Measurements from ENCODE around the gene ANKRD44.

- no peak for TF ChIP-seq POLR2A (IDR thresholded peaks at IDR 0.05)
- TF ChIP-seq CTCF (IDR thresholded peaks at IDR 0.05): no peak
Measured at GRCh38 chr2:197042739-197043196, 267.8 kb downstream of the ANKRD44 start.
